Lung (tissue), 12 donors: ENCODE measurements around the gene PODXL2. TPM values are rescaled to one million over a fixed set of nuclear protein-coding genes. Genes with fewer than 3 reads are reported as not detected.

Experiments used
- ATAC-seq: fragments of 200-7000 bp; cut with Tn5 transposase; one replicate; pipeline ENCODE4 v1.9.1; 2020; ENCODE audit warnings: moderate number of reproducible peaks; ENCODE audit not compliant: insufficient read depth, low FRiP score
- DNase-seq, 3 donors: peaks; one replicate each; pipeline ENCODE4 v3.0.0-alpha.2; 2013 to 2017
- H3K27ac ChIP-seq, 2 donors: one replicate each; pipeline ENCODE4 v1.5.1; 2013; ENCODE audit warnings: mild to moderate bottlenecking in 2 of 2, moderate library complexity in 2 of 2, control low read depth in 1 of 2, inconsistent platforms in 1 of 2, low read depth in 1 of 2, low read length in 1 of 2
- H3K27me3 ChIP-seq, 3 donors: one replicate each; pipeline ENCODE4 v1.5.1; 2013; ENCODE audit warnings: low read length in 2 of 3; ENCODE audit not compliant: control insufficient read depth in 3 of 3, insufficient read depth in 3 of 3
- H3K36me3 ChIP-seq, 4 donors: one replicate each; pipeline ENCODE4 v1.5.1; 2013; ENCODE audit warnings: low read length in 4 of 4, mild to moderate bottlenecking in 1 of 4, moderate library complexity in 1 of 4; ENCODE audit not compliant: control insufficient read depth in 4 of 4, insufficient read depth in 4 of 4
- H3K4me1 ChIP-seq, 5 donors: one replicate each; pipeline ENCODE4 v1.5.1; 2013; ENCODE audit warnings: low read length in 5 of 5, mild to moderate bottlenecking in 2 of 5, moderate library complexity in 1 of 5; ENCODE audit not compliant: control insufficient read depth in 5 of 5, insufficient read depth in 5 of 5
- H3K4me3 ChIP-seq: one replicate; pipeline ENCODE4 v1.5.1; 2013; ENCODE audit warnings: mild to moderate bottlenecking, control low read depth, moderate library complexity
- H3K9ac ChIP-seq, 2 donors: one replicate each; pipeline ENCODE4 v1.5.1; 2013; ENCODE audit warnings: low read length in 2 of 2, control low read depth in 1 of 2; ENCODE audit not compliant: insufficient read depth in 1 of 2
- H3K9me3 ChIP-seq, 4 donors: one replicate each; pipeline ENCODE4 v1.5.1; 2013; ENCODE audit warnings: low read length in 3 of 4, mild to moderate bottlenecking in 1 of 4, moderate library complexity in 1 of 4; ENCODE audit not compliant: control insufficient read depth in 4 of 4, insufficient read depth in 3 of 4
- WGBS, 2 donors: extraction: QIAGEN DNeasy Blood & Tissue Kit; methylation state at CpG; one replicate each; pipeline ENCODE4 v1.1.7; 2013; 5-methylcytosine and 5-hydroxymethylcytosine counted together
- polyA plus RNA-seq, 2 donors: library from polyadenylated mRNA; stranded (reverse); fragments of 200-250 nt; gene quantifications; one replicate each; pipeline ENCODE4 v1.2.1, GENCODE V29; 2013
- total RNA-seq, 2 donors: library from RNA; depleted of rRNA in 1 of 2; stranded (reverse); fragments of >200 nt in 1 of 2; gene quantifications; one replicate each; pipeline ENCODE4 v1.2.1, GENCODE V29; 2014 to 2021
- TF ChIP-seq, protein P1 (sequence below): IDR thresholded peaks from 2 replicates; pipeline ENCODE4 v1.5.1; 2012; ENCODE audit warnings: mild to moderate bottlenecking; ENCODE audit errors: control extremely low read depth, extremely low read depth
- donor health status: control.
- donor health status: control.
- donor health status: Bipolar disorder and iron deficiency.
- donor health status: healthy.
- donor health status: DM: yes; HTN: yes; CAD: no.

Gene PODXL2
- total and polyA plus RNA-seq, 4 donors = 3.1 to 7.3 (median 4.6) TPM

DNA sequence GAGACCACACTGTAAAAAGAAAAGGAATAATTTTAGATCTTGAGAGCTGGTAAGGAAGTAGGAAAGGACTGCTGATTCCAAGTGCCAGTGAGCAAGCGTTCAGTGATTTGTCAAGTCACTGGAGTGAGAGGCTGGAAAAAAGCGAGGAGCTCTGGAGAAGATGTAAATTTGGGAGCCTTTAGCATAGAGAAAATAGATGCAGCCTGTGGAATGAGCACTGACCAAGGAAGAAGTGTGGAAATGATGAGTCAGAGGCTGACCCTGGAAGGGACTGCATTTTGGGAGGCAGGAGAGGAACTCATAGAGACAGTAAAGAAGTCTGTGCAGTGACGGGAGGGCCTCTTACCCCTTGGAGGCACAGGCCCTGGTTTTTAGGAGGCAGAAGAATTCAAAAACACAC, 26.7 kb downstream of the PODXL2 start:
- Histone ChIP-seq H3K27ac (no peak overlapping the region), H3K36me3 (no peaks in the 10 kb centered on the region), H3K9me3 (no peaks in the 10 kb centered on the region), H3K27me3 (no peaks in the 10 kb centered on the region), H3K9ac (peak overlapping the region in 1 of 2 donors; percentile 39), H3K4me3 (no peak overlapping the region), H3K4me1 (peaks cover 0 to 3% (median 0%) of the 10 kb centered on the region in 5 donors)
- ATAC-seq = no peak
- DNase-seq = no peak
- 83 to 84% methylated on average over 3 of the region's 3 CpGs for WGBS, 2 donors
- TF ChIP-seq, protein P1, sequence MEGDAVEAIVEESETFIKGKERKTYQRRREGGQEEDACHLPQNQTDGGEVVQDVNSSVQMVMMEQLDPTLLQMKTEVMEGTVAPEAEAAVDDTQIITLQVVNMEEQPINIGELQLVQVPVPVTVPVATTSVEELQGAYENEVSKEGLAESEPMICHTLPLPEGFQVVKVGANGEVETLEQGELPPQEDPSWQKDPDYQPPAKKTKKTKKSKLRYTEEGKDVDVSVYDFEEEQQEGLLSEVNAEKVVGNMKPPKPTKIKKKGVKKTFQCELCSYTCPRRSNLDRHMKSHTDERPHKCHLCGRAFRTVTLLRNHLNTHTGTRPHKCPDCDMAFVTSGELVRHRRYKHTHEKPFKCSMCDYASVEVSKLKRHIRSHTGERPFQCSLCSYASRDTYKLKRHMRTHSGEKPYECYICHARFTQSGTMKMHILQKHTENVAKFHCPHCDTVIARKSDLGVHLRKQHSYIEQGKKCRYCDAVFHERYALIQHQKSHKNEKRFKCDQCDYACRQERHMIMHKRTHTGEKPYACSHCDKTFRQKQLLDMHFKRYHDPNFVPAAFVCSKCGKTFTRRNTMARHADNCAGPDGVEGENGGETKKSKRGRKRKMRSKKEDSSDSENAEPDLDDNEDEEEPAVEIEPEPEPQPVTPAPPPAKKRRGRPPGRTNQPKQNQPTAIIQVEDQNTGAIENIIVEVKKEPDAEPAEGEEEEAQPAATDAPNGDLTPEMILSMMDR = no peak

DNA sequence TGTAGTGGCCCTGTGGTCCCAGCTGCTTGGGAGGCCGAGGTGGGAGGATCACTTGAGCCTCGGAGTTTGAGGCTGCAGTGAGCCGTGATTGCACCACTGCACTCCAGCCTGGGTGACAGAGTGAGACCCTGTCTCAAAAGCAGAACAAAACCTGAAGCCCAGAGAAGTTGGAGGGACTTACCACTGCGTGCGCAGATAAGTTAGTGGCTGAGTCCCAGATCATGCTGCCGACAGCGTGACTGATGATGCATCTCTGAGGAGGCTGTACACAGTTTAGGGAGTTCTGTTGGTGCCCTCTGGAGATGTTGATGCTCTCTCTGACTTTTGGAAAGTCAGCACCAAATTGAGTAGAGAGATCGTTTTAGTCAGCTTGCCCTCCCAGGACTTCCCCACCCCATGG, 27.9 kb downstream of the PODXL2 start:
- no peak overlapping the region for H3K27ac ChIP-seq
- H3K4me1 ChIP-seq = peaks cover 0 to 3% (median 0%) of the 10 kb centered on the region in 5 donors
- H3K9ac ChIP-seq = no peak overlapping the region
- no peaks in the 10 kb centered on the region for H3K9me3 ChIP-seq
- no peak overlapping the region for H3K4me3 ChIP-seq
- DNase-seq (no peak), ATAC-seq (no peak)
- no peaks in the 10 kb centered on the region for H3K36me3 ChIP-seq
- TF ChIP-seq, protein P1 = no peak
- 94 to 96% methylated on average over 8 of the region's 8 CpGs for WGBS, 2 donors
- no peaks in the 10 kb centered on the region for H3K27me3 ChIP-seq

GRCh38 chr3:127658234-127658633, 29.2 kb downstream of the PODXL2 start:
- Histone ChIP-seq H3K36me3 (no peaks in the 10 kb centered on the region), H3K9ac (no peak overlapping the region), H3K4me3 (no peak overlapping the region), H3K27ac (no peak overlapping the region), H3K9me3 (no peaks in the 10 kb centered on the region), H3K27me3 (no peaks in the 10 kb centered on the region), H3K4me1 (no peaks in the 10 kb centered on the region)
- ATAC-seq (no peak), DNase-seq (no peak)
- 69 to 90% methylated on average over 1 of the region's 1 CpG for WGBS, 2 donors
- TF ChIP-seq, protein P1 = no peak

DNA sequence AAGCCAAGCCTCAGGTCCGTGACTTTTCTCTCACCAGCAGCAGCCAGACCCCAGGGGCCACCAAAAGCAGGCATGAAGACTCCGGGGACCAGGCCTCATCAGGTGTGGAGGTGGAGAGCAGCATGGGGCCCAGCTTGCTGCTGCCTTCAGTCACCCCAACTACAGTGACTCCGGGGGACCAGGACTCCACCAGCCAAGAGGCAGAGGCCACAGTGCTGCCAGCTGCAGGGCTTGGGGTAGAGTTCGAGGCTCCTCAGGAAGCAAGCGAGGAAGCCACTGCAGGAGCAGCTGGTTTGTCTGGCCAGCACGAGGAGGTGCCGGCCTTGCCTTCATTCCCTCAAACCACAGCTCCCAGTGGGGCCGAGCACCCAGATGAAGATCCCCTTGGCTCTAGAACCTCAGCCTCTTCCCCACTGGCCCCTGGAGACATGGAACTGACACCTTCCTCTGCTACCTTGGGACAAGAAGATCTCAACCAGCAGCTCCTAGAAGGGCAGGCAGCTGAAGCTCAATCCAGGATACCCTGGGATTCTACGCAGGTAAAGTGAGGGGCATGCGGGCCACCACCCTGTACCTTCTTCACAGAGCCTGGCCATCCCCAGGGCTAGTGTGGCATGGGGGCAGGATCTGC, 31.8 kb downstream of the PODXL2 start:
- ATAC-seq (no peak), DNase-seq (no peak)
- TF ChIP-seq, protein P1 = no peak

More for the DNA sequence above, 31.8 kb downstream of the PODXL2 start:
- H3K9me3 ChIP-seq = no peaks in the 10 kb centered on the region
- no peaks in the 10 kb centered on the region for H3K4me1 ChIP-seq
- WGBS, 2 donors = 95% methylated on average over 10 of the region's 10 CpGs
- H3K27me3 ChIP-seq = no peaks in the 10 kb centered on the region
- H3K27ac ChIP-seq = no peak overlapping the region
- H3K4me3 ChIP-seq = no peak overlapping the region
- H3K9ac ChIP-seq = no peak overlapping the region
- H3K36me3 ChIP-seq = no peaks in the 10 kb centered on the region
